Sigmoid colon (tissue), 4 donors: Measurements from ENCODE around the gene NRG2.

ENCODE experiments used
- EP300 ChIP-seq, 4 donors: sonication (generic); formaldehyde crosslinking; IDR thresholded peaks; one replicate each; pipeline ENCODE4 v1.6.1; 2017; ENCODE audit warnings: antibody characterized with exemption in 4 of 4
- POLR2A ChIP-seq, 2 donors: fragments of 450-650 bp; IDR thresholded peaks; one replicate each; pipeline ENCODE4 v1.6.1; 2016; ENCODE audit warnings: antibody characterized with exemption in 2 of 2, mild to moderate bottlenecking in 2 of 2, moderate library complexity in 2 of 2
- POLR2AphosphoS5 ChIP-seq, 4 donors: sonication (generic); formaldehyde crosslinking; IDR thresholded peaks; one replicate each; pipeline ENCODE4 v1.6.1; 2017; ENCODE audit warnings: antibody characterized with exemption in 4 of 4
- TF ChIP-seq, protein P1 (sequence below), 4 experiments: fragments of 450-650 bp in 3 of 4; fragments of 200-600 bp in 1 of 4; IDR thresholded peaks; one replicate each; pipeline ENCODE4 v1.5.1; 2016 to 2019; ENCODE audit warnings: antibody characterized with exemption in 4 of 4, mild to moderate bottlenecking in 3 of 4, moderate library complexity in 2 of 4

DNA sequence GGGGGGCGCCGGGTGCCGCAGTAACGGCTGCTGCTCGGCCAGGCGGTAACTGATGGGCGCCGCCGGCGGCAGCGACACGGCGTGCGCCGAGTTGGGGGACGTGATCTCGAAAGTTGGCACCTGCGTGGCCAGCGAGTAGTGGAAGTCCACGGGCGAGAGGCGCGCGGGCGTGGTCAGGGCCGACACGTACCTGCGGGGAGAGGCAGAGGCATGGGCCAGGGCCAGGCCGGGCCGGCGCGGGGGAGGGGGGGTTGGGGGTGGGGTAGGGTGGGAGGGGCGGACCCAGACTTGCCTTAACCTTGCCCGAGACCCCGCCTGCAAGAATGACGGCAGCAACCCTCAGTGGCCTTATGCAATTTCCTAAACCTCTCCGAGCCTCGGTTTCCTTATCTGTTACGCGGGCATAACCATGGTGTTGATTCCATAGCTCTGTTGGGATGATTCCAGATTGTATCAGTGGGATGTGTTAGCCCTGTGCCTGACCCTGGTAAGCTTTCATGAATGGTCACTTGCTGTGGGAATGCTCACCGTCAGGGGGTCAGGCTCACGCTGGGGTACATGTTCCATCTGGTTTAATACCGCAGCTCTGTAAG, 194.5 kb downstream of the NRG2 start:
- TF ChIP-seq EP300 (IDR thresholded peaks at IDR 0.05) (no peak), POLR2AphosphoS5 (IDR thresholded peaks at IDR 0.05) (no peak), POLR2A (IDR thresholded peaks at IDR 0.05) (no peak)
- TF ChIP-seq, protein P1, sequence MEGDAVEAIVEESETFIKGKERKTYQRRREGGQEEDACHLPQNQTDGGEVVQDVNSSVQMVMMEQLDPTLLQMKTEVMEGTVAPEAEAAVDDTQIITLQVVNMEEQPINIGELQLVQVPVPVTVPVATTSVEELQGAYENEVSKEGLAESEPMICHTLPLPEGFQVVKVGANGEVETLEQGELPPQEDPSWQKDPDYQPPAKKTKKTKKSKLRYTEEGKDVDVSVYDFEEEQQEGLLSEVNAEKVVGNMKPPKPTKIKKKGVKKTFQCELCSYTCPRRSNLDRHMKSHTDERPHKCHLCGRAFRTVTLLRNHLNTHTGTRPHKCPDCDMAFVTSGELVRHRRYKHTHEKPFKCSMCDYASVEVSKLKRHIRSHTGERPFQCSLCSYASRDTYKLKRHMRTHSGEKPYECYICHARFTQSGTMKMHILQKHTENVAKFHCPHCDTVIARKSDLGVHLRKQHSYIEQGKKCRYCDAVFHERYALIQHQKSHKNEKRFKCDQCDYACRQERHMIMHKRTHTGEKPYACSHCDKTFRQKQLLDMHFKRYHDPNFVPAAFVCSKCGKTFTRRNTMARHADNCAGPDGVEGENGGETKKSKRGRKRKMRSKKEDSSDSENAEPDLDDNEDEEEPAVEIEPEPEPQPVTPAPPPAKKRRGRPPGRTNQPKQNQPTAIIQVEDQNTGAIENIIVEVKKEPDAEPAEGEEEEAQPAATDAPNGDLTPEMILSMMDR (IDR thresholded peaks at IDR 0.05), result no peak
